H9 (cell line): ENCODE measurements around the gene PRPF18. TPM values are rescaled to one million over a fixed set of nuclear protein-coding genes. Genes with fewer than 3 reads are reported as not detected.

ENCODE experiments used
- DNase-seq: peaks from one replicate; pipeline ENCODE4 v3.0.0-alpha.2; 2017
- H2AFZ ChIP-seq: one replicate; pipeline ENCODE4 v1.6.1; 2013; ENCODE audit warnings: mild to moderate bottlenecking, low read length, control low read depth, moderate library complexity
- H2AK5ac ChIP-seq: 2 replicates; pipeline ENCODE4 v1.6.1; 2013; ENCODE audit warnings: low read length, control low read depth, mixed read lengths; ENCODE audit not compliant: insufficient read length
- H2BK120ac ChIP-seq: one replicate; pipeline ENCODE4 v1.6.1; 2013; ENCODE audit warnings: low read depth, mild to moderate bottlenecking, low read length, control low read depth, inconsistent platforms; ENCODE audit not compliant: poor library complexity, severe bottlenecking
- H2BK12ac ChIP-seq: 2 replicates; pipeline ENCODE4 v1.6.1; 2013; ENCODE audit warnings: low read length, control low read depth, mixed read lengths, low read depth; ENCODE audit not compliant: insufficient read length
- H2BK15ac ChIP-seq: 2 replicates; pipeline ENCODE4 v1.6.1; 2013; ENCODE audit warnings: low read depth, low read length, control low read depth
- H2BK20ac ChIP-seq: one replicate; pipeline ENCODE4 v1.6.1; 2013; ENCODE audit warnings: low read depth, mild to moderate bottlenecking, low read length, control low read depth, inconsistent platforms; ENCODE audit not compliant: poor library complexity, severe bottlenecking
- H2BK5ac ChIP-seq: 2 replicates; pipeline ENCODE4 v1.6.1; 2013; ENCODE audit warnings: low read length, control low read depth, mixed read lengths; ENCODE audit not compliant: insufficient read length
- H3K14ac ChIP-seq: 2 replicates; pipeline ENCODE4 v1.6.1; 2013; ENCODE audit warnings: low read length, control low read depth; ENCODE audit not compliant: insufficient read depth
- H3K18ac ChIP-seq: 2 replicates; pipeline ENCODE4 v1.6.1; 2013; ENCODE audit warnings: low read depth, mild to moderate bottlenecking, mixed read lengths, low read length, control low read depth; ENCODE audit not compliant: insufficient read length
- H3K23ac ChIP-seq: 2 replicates; pipeline ENCODE4 v1.6.1; 2013; ENCODE audit warnings: low read length, control low read depth, mixed read lengths, low read depth; ENCODE audit not compliant: insufficient read length
- H3K23me2 ChIP-seq: 2 replicates; pipeline ENCODE4 v1.6.1; 2013; ENCODE audit warnings: low read depth, mild to moderate bottlenecking, mixed read lengths, low read length, control low read depth; ENCODE audit not compliant: insufficient read length, poor library complexity, severe bottlenecking
- H3K27ac ChIP-seq: 2 replicates; pipeline ENCODE4 v1.5.1; 2013; ENCODE audit warnings: low read length, control low read depth, mixed read lengths, low read depth; ENCODE audit not compliant: insufficient read length
- H3K27me3 ChIP-seq: 2 replicates; pipeline ENCODE4 v1.6.1; 2013; ENCODE audit warnings: low read length, control low read depth, inconsistent platforms; ENCODE audit not compliant: insufficient read depth
- H3K4ac ChIP-seq: 2 replicates; pipeline ENCODE4 v1.6.1; 2013; ENCODE audit warnings: low read depth, mild to moderate bottlenecking, control low read depth, inconsistent platforms, low read length, moderate library complexity
- H3K4me1 ChIP-seq: 2 replicates; pipeline ENCODE4 v1.6.1; 2013; ENCODE audit warnings: low read length, control low read depth, inconsistent platforms; ENCODE audit not compliant: insufficient read depth
- H3K4me2 ChIP-seq: 2 replicates; pipeline ENCODE4 v1.6.1; 2013; ENCODE audit warnings: low read length, control low read depth, mixed read lengths; ENCODE audit not compliant: insufficient read length, insufficient read depth
- H3K56ac ChIP-seq: 2 replicates; pipeline ENCODE4 v1.6.1; 2013; ENCODE audit warnings: low read depth, mild to moderate bottlenecking, mixed read lengths, low read length, control low read depth; ENCODE audit not compliant: insufficient read length
- H3K79me1 ChIP-seq: 2 replicates; pipeline ENCODE4 v1.6.1; 2013; ENCODE audit warnings: low read depth, mild to moderate bottlenecking, moderate library complexity, low read length, control low read depth, inconsistent platforms; ENCODE audit not compliant: insufficient read depth, poor library complexity, severe bottlenecking
- H3K79me2 ChIP-seq: 2 replicates; pipeline ENCODE4 v1.6.1; 2013; ENCODE audit warnings: low read length, control low read depth, inconsistent platforms; ENCODE audit not compliant: insufficient read depth
- H3K9ac ChIP-seq: 2 replicates; pipeline ENCODE4 v1.6.1; 2013; ENCODE audit warnings: low read length, control low read depth, mixed read lengths; ENCODE audit not compliant: insufficient read length; ENCODE audit errors: extremely low read depth
- H3K9me3 ChIP-seq: one replicate; pipeline ENCODE4 v1.6.1; 2013; ENCODE audit warnings: low read depth, low read length, inconsistent platforms; ENCODE audit not compliant: control insufficient read depth
- H3T11ph ChIP-seq: one replicate; pipeline ENCODE4 v1.6.1; 2013; ENCODE audit warnings: mild to moderate bottlenecking, low read length, control low read depth, inconsistent platforms
- H4K20me1 ChIP-seq: one replicate; pipeline ENCODE4 v1.6.1; 2013; ENCODE audit not compliant: control insufficient read depth, insufficient read length, insufficient read depth
- H4K5ac ChIP-seq: 2 replicates; pipeline ENCODE4 v1.6.1; 2013; ENCODE audit warnings: low read depth, mild to moderate bottlenecking, mixed read lengths, low read length, control low read depth; ENCODE audit not compliant: insufficient read length
- H4K8ac ChIP-seq: replicated peaks from 2 replicates; pipeline ENCODE4 v1.6.1; 2013; ENCODE audit warnings: low read length, control low read depth, mixed read lengths, low read depth; ENCODE audit not compliant: insufficient read length
- H4K91ac ChIP-seq: 2 replicates; pipeline ENCODE4 v1.6.1; 2013; ENCODE audit warnings: low read depth, mild to moderate bottlenecking, moderate library complexity, mixed read lengths, low read length, control low read depth; ENCODE audit not compliant: insufficient read length
- H3K27ac Mint-ChIP-seq, 3 experiments: 2 replicates in 2 of 3; 3 replicates in 1 of 3; pipeline ENCODE4 v1.8.0; 2020 to 2021; ENCODE audit warnings: mixed read lengths in 3 of 3, mild to moderate bottlenecking in 1 of 3, moderate library complexity in 1 of 3
- H3K27me3 Mint-ChIP-seq: 2 replicates; pipeline ENCODE4 v1.8.0; 2021; ENCODE audit warnings: low read depth, mild to moderate bottlenecking, moderate library complexity, mixed read lengths
- H3K36me3 Mint-ChIP-seq, 3 experiments: 2 replicates in 2 of 3; 3 replicates in 1 of 3; pipeline ENCODE4 v1.8.0; 2020 to 2021; ENCODE audit warnings: low read depth in 3 of 3, mixed read lengths in 3 of 3; ENCODE audit not compliant: insufficient read depth in 1 of 3
- H3K4me1 Mint-ChIP-seq, 2 experiments: 2 replicates each; pipeline ENCODE4 v1.8.0; 2020; ENCODE audit warnings: mixed read lengths in 2 of 2
- H3K4me3 Mint-ChIP-seq, 2 experiments: 2 replicates in 1 of 2; 3 replicates in 1 of 2; pipeline ENCODE4 v1.8.0; 2020 to 2021; ENCODE audit warnings: mild to moderate bottlenecking in 2 of 2, mixed read lengths in 2 of 2, moderate library complexity in 1 of 2
- H3K9me3 Mint-ChIP-seq, 2 experiments: 2 replicates in 1 of 2; 3 replicates in 1 of 2; pipeline ENCODE4 v1.8.0; 2020; ENCODE audit warnings: mild to moderate bottlenecking in 2 of 2, mixed read lengths in 2 of 2, moderate library complexity in 1 of 2
- CTCF ChIP-seq: fragments of 200-600 bp; sonication (generic); conservative IDR thresholded peaks from 3 replicates; pipeline ENCODE4 v1.8.0; 2021; ENCODE audit warnings: antibody characterized with exemption, mild to moderate bottlenecking
- WGBS: extraction: QIAGEN DNeasy Blood & Tissue Kit; methylation state at CpG from one replicate; pipeline ENCODE4 v1.1.7; 2013; ENCODE audit warnings: missing lambda C conversion rate, low lambda C conversion rate, mixed read lengths; ENCODE audit not compliant: insufficient read length; ENCODE audit errors: extremely low coverage; 5-methylcytosine and 5-hydroxymethylcytosine counted together
- total RNA-seq: library from RNA; stranded (reverse); gene quantifications from 2 replicates; pipeline ENCODE4 v1.2.1, GENCODE V29; 2021

Gene PRPF18
- total RNA-seq, 1 experiment from 2014 or later = 17.1 TPM

- Mint-ChIP-seq H3K9me3 (no peaks in the 10 kb centered on the region), H3K4me1 (peaks cover 21% of the 10 kb centered on the region in 2 experiments), H3K27ac (peak overlapping the region; percentile 30 to 84 (median 76); a peak in 6 of 7 replicates), H3K27me3 (no peaks in the 10 kb centered on the region), H3K4me3 (no peak overlapping the region), H3K36me3 (peaks cover 2 to 43% (median 27%) of the 10 kb centered on the region in 3 experiments; a peak in 6 of 7 replicates)
- no peaks in the 10 kb centered on the region for H3K27me3 ChIP-seq
- DNase-seq = peak; percentile 38
- no peak overlapping the region for H2AFZ ChIP-seq
- no peak overlapping the region for H3K27ac ChIP-seq
- H3K79me1 ChIP-seq = no peaks in the 10 kb centered on the region
- H3K9me3 ChIP-seq = no peaks in the 10 kb centered on the region
- H2BK120ac ChIP-seq = no peak overlapping the region
- no peak overlapping the region for H3K4ac ChIP-seq
- H3K14ac ChIP-seq = no peak overlapping the region
- H3T11ph ChIP-seq = no peak overlapping the region
- H3K79me2 ChIP-seq = no peaks in the 10 kb centered on the region
- no peak overlapping the region for H2BK12ac ChIP-seq
- no peak overlapping the region for H4K91ac ChIP-seq
- no peak for TF ChIP-seq CTCF
- peaks cover 4% of the 10 kb centered on the region; the same call in 1 of the 2 replicates for H3K4me1 ChIP-seq
- H3K9ac ChIP-seq = no peak overlapping the region
- H2BK20ac ChIP-seq = no peak overlapping the region
- H3K4me2 ChIP-seq = no peak overlapping the region
- H2BK15ac ChIP-seq = no peak overlapping the region
- H4K20me1 ChIP-seq = no peaks in the 10 kb centered on the region
- WGBS = no CpG with 5 or more reads among the region's 7 CpGs
- H2AK5ac ChIP-seq = no peak overlapping the region
- H3K23ac ChIP-seq = no peak overlapping the region
- H3K23me2 ChIP-seq = no peaks in the 10 kb centered on the region
- no peak overlapping the region for H4K5ac ChIP-seq
- H3K18ac ChIP-seq = no peak overlapping the region
- no peak overlapping the region for H3K56ac ChIP-seq
- no peak overlapping the region for H4K8ac ChIP-seq
- H2BK5ac ChIP-seq = no peak overlapping the region
These were observed 29.0 kb downstream of the PRPF18 start for GRCh38 chr10:13615650-13616300.
